Osteoblast (primary cell): Measurements from ENCODE around the gene DZIP1. TPM values are rescaled to one million over a fixed set of nuclear protein-coding genes. Genes with fewer than 3 reads are reported as not detected.

Experiments
- DNase-seq: peaks from one replicate; pipeline ENCODE4 v3.0.0; 2011; ENCODE audit warnings: low spot score, mixed read lengths; ENCODE audit not compliant: insufficient read length; ENCODE audit errors: missing footprints
- H2AFZ ChIP-seq: 2 replicates; pipeline ENCODE4 v1.6.0; 2011; ENCODE audit warnings: mild to moderate bottlenecking, low read length
- H3K27ac ChIP-seq: 2 replicates; pipeline ENCODE4 v1.5.1; 2011; ENCODE audit warnings: mild to moderate bottlenecking, low read depth, low read length, moderate library complexity
- H3K27me3 ChIP-seq: 2 replicates; pipeline ENCODE4 v1.6.0; 2012; ENCODE audit warnings: mild to moderate bottlenecking, control low read depth, inconsistent platforms, low read length, moderate library complexity; ENCODE audit not compliant: insufficient read depth
- H3K36me3 ChIP-seq: 2 replicates; pipeline ENCODE4 v1.5.1; 2011; ENCODE audit warnings: mild to moderate bottlenecking, low read length, control low read depth, moderate library complexity; ENCODE audit not compliant: insufficient read depth
- H3K4me1 ChIP-seq: 2 replicates; pipeline ENCODE4 v1.5.1; 2011; ENCODE audit warnings: mild to moderate bottlenecking, low read length, control low read depth, moderate library complexity; ENCODE audit not compliant: insufficient read depth
- H3K4me2 ChIP-seq: 2 replicates; pipeline ENCODE4 v1.6.0; 2011; ENCODE audit warnings: mild to moderate bottlenecking, low read length; ENCODE audit not compliant: insufficient read depth
- H3K4me3 ChIP-seq: fragments of 200-600 bp; sonication (generic); 3 replicates; pipeline ENCODE4 v1.5.1; 2012; ENCODE audit warnings: mild to moderate bottlenecking, low read length, inconsistent platforms; ENCODE audit not compliant: insufficient read depth
- H3K79me2 ChIP-seq: 2 replicates; pipeline ENCODE4 v1.6.0; 2012; ENCODE audit warnings: mild to moderate bottlenecking, low read length, control low read depth, inconsistent platforms; ENCODE audit not compliant: insufficient read depth
- H3K9me3 ChIP-seq: 2 replicates; pipeline ENCODE4 v1.5.1; 2011; ENCODE audit warnings: low read depth, low read length, control low read depth
- H4K20me1 ChIP-seq: 2 replicates; pipeline ENCODE4 v1.6.0; 2012; ENCODE audit warnings: mild to moderate bottlenecking, low read length, control low read depth; ENCODE audit not compliant: insufficient read depth
- CTCF ChIP-seq: IDR thresholded peaks from 2 replicates; pipeline ENCODE4 v1.5.1; 2011; ENCODE audit warnings: mild to moderate bottlenecking, low read depth, low read length, moderate library complexity; ENCODE audit errors: extremely low read depth
- total RNA-seq: library from RNA; depleted of rRNA; stranded (reverse); fragments of >200 nt; gene quantifications from 2 replicates; pipeline ENCODE4 v1.2.3, GENCODE V29; 2012

The DZIP1 gene
- total RNA-seq, 1 donor = 34.0 TPM

- Histone ChIP-seq H3K4me2 (no peak overlapping the region), H3K79me2 (no peaks in the 10 kb centered on the region), H3K4me3 (no peak overlapping the region), H3K4me1 (no peaks in the 10 kb centered on the region), H4K20me1 (no peaks in the 10 kb centered on the region), H3K27me3 (peaks cover 3% of the 10 kb centered on the region), H3K36me3 (no peaks in the 10 kb centered on the region), H3K27ac (no peak overlapping the region), H3K9me3 (no peaks in the 10 kb centered on the region), H2AFZ (no peak overlapping the region)
- no peak for DNase-seq
- no peak for TF ChIP-seq CTCF
Observed at GRCh38 chr13:95659500-95659899, 15.0 kb upstream of the DZIP1 start.

GRCh38 chr13:95656386-95657015, 12.0 kb upstream of the DZIP1 start:
- DNase-seq = no peak
- Histone ChIP-seq H3K36me3 (no peaks in the 10 kb centered on the region), H3K4me3 (no peak overlapping the region), H3K4me2 (no peak overlapping the region), H3K4me1 (no peaks in the 10 kb centered on the region), H3K9me3 (no peaks in the 10 kb centered on the region), H3K27me3 (peaks cover 26% of the 10 kb centered on the region), H4K20me1 (no peaks in the 10 kb centered on the region), H2AFZ (no peak overlapping the region), H3K79me2 (no peaks in the 10 kb centered on the region), H3K27ac (no peak overlapping the region)
- no peak for TF ChIP-seq CTCF

- H3K4me1 ChIP-seq = peaks cover 5% of the 10 kb centered on the region
- H3K36me3 ChIP-seq = no peaks in the 10 kb centered on the region
- no peaks in the 10 kb centered on the region for H4K20me1 ChIP-seq
- no peak for TF ChIP-seq CTCF
- H3K4me2 ChIP-seq = no peak overlapping the region
- peaks cover 27% of the 10 kb centered on the region for H3K27me3 ChIP-seq
- H2AFZ ChIP-seq = peak overlapping the region; percentile 29
- DNase-seq = no peak
- no peaks in the 10 kb centered on the region for H3K79me2 ChIP-seq
- no peak overlapping the region for H3K27ac ChIP-seq
- H3K9me3 ChIP-seq = no peaks in the 10 kb centered on the region
- H3K4me3 ChIP-seq = no peak overlapping the region
Observed at GRCh38 chr13:95652821-95653220, 8.3 kb upstream of the DZIP1 start.

- no peaks in the 10 kb centered on the region for H3K9me3 ChIP-seq
- no peak overlapping the region for H3K4me3 ChIP-seq
- no peak for TF ChIP-seq CTCF
Observed at GRCh38 chr13:95652244-95652764, 7.8 kb upstream of the DZIP1 start.

More at GRCh38 chr13:95652244-95652764, 7.8 kb upstream of the DZIP1 start:
- Histone ChIP-seq H3K27me3 (peaks cover 27% of the 10 kb centered on the region), H3K27ac (no peak overlapping the region), H3K4me1 (peaks cover 5% of the 10 kb centered on the region), H3K4me2 (no peak overlapping the region), H3K79me2 (no peaks in the 10 kb centered on the region), H3K36me3 (no peaks in the 10 kb centered on the region), H4K20me1 (no peaks in the 10 kb centered on the region), H2AFZ (no peak overlapping the region)
- DNase-seq = no peak
